BE2C (cell line): ENCODE data around the gene KIF5C.

Experiments
- DNase-seq: peaks from one replicate; pipeline ENCODE4 v3.0.0-alpha.2; 2020
- H3K27me3 ChIP-seq: fragments of 250-450 bp; sonication (Bioruptor Pico); 2 replicates; pipeline ENCODE4 v1.5.1; 2020; ENCODE audit warnings: mild to moderate bottlenecking
- H3K36me3 ChIP-seq: fragments of 250-450 bp; sonication (Bioruptor Pico); 2 replicates; pipeline ENCODE4 v1.5.1; 2020; ENCODE audit warnings: mild to moderate bottlenecking
- H3K4me1 ChIP-seq: fragments of 250-450 bp; sonication (Bioruptor Pico); 2 replicates; pipeline ENCODE4 v1.5.1; 2020
- H3K4me3 ChIP-seq: 2 replicates; pipeline ENCODE4 v1.5.1; 2011; ENCODE audit warnings: low read depth, low read length
- H3K9me3 ChIP-seq: fragments of 250-450 bp; sonication (Bioruptor Pico); 2 replicates; pipeline ENCODE4 v1.5.1; 2020
- TF ChIP-seq, protein P1 (sequence below): IDR thresholded peaks from 2 replicates; pipeline ENCODE4 v1.5.1; 2012; ENCODE audit warnings: mild to moderate bottlenecking, low read depth, low read length

The KIF5C gene

GRCh38 chr2:148867079-148867769 is 7.8 kb upstream of the KIF5C start:
- no peak for DNase-seq
- TF ChIP-seq, protein P1, sequence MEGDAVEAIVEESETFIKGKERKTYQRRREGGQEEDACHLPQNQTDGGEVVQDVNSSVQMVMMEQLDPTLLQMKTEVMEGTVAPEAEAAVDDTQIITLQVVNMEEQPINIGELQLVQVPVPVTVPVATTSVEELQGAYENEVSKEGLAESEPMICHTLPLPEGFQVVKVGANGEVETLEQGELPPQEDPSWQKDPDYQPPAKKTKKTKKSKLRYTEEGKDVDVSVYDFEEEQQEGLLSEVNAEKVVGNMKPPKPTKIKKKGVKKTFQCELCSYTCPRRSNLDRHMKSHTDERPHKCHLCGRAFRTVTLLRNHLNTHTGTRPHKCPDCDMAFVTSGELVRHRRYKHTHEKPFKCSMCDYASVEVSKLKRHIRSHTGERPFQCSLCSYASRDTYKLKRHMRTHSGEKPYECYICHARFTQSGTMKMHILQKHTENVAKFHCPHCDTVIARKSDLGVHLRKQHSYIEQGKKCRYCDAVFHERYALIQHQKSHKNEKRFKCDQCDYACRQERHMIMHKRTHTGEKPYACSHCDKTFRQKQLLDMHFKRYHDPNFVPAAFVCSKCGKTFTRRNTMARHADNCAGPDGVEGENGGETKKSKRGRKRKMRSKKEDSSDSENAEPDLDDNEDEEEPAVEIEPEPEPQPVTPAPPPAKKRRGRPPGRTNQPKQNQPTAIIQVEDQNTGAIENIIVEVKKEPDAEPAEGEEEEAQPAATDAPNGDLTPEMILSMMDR = no peak
- no peaks in the 10 kb centered on the region for H3K36me3 ChIP-seq
- H3K27me3 ChIP-seq = no peaks in the 10 kb centered on the region
- H3K9me3 ChIP-seq = no peaks in the 10 kb centered on the region
- no peak overlapping the region for H3K4me3 ChIP-seq
- H3K4me1 ChIP-seq = no peaks in the 10 kb centered on the region

GRCh38 chr2:148875387-148876051 is 492 bp downstream of the KIF5C start:
- no peaks in the 10 kb centered on the region for H3K9me3 ChIP-seq
- peak; percentile 13 for DNase-seq
- no peaks in the 10 kb centered on the region; the same call in 1 of the 2 replicates for H3K4me1 ChIP-seq
- H3K27me3 ChIP-seq = no peaks in the 10 kb centered on the region
- H3K36me3 ChIP-seq = 0 out of 2 replicates have a peak, but pooled peaks cover 2% of the 10 kb centered on the region
- TF ChIP-seq, protein P1 = no peak
- H3K4me3 ChIP-seq = peak overlapping the region; percentile 72

- 0 out of 2 replicates have a peak, but pooled peaks cover 2% of the 10 kb centered on the region for H3K36me3 ChIP-seq
- no peaks in the 10 kb centered on the region for H3K27me3 ChIP-seq
- no peaks in the 10 kb centered on the region; the same call in 1 of the 2 replicates for H3K4me1 ChIP-seq
- TF ChIP-seq, protein P1 = no peak
- DNase-seq = peak; percentile 59
- H3K9me3 ChIP-seq = no peaks in the 10 kb centered on the region
- H3K4me3 ChIP-seq = peak overlapping the region; percentile 72
Measured at GRCh38 chr2:148876202-148876594, 1.2 kb downstream of the KIF5C start.

- Histone ChIP-seq H3K9me3 (no peaks in the 10 kb centered on the region), H3K36me3 (0 out of 2 replicates have a peak, but pooled peaks cover 2% of the 10 kb centered on the region), H3K27me3 (no peaks in the 10 kb centered on the region), H3K4me1 (no peaks in the 10 kb centered on the region; the same call in 1 of the 2 replicates), H3K4me3 (peak overlapping the region; percentile 72)
- peak; percentile 77 for DNase-seq
- TF ChIP-seq, protein P1 = no peak
Measured at GRCh38 chr2:148876595-148877402, 1.8 kb downstream of the KIF5C start.

DNA sequence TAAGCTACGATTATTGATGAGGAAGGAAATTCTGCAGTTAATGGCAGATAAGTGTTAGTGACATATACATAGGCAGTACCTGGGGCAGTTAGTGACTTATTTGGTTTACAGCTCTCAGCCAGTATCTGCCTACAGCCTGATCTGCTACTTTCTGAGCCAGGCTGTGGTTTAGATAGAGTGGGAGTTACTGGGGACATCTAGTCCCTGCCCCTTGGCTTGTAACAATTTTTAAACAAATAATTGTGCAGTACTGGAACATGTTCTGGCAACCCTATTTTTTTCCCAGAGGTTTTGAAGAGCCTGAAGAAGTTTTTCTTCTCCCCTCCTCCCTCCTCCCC is 2.3 kb downstream of the KIF5C start:
- H3K9me3 ChIP-seq = no peaks in the 10 kb centered on the region
- H3K4me1 ChIP-seq = no peaks in the 10 kb centered on the region; the same call in 1 of the 2 replicates
- H3K36me3 ChIP-seq = 0 out of 2 replicates have a peak, but pooled peaks cover 2% of the 10 kb centered on the region
- H3K4me3 ChIP-seq = peak overlapping the region; percentile 72
- TF ChIP-seq, protein P1 = no peak
- H3K27me3 ChIP-seq = no peaks in the 10 kb centered on the region
- no peak for DNase-seq
